HepG2 (cell line): ENCODE results near the gene RRP8. TPM values are rescaled to one million over a fixed set of nuclear protein-coding genes. Genes with fewer than 3 reads are reported as not detected.

Source experiments
- ATAC-seq: fragments of 200-7000 bp; cut with Tn5 transposase; 3 replicates; pipeline ENCODE4 v1.9.1; 2020; ENCODE audit warnings: mild to moderate bottlenecking, moderate library complexity
- BruUV-seq: library from RNA; stranded (reverse); fragments of 400-500 nt; replicated peaks from 2 replicates; lab custom pipeline; 2021; lab: Mats Ljungman, UMichigan
- CTCF ChIA-PET: fragments of 300-600 bp; formaldehyde crosslinking; extraction: SDS; loops from one replicate; lab custom pipeline; 2021; ENCODE audit warnings: low total read pairs, inconsistent platforms, low intra/inter-chr PET ratio; lab: Yijun Ruan, JAX
- POLR2A ChIA-PET: fragments of 350-600 bp; sonication (Branson Sonifier 250); formaldehyde crosslinking; loops from one replicate; lab custom pipeline; 2020; ENCODE audit warnings: antibody characterized with exemption, inconsistent platforms; lab: Yijun Ruan, JAX
- DNase-seq: peaks from one replicate; pipeline ENCODE4 v3.0.0-alpha.2; 2015; ENCODE audit warnings: low spot score
- FAIRE-seq: peaks from 3 replicates; lab custom pipeline; 2011; peaks lifted over from hg19 to GRCh38; lab: Jason Lieb, UNC
- H2AFZ ChIP-seq: one replicate; pipeline ENCODE4 v1.6.1; 2011; ENCODE audit warnings: low read length, inconsistent platforms
- H3K27ac ChIP-seq: fragments of 300-600 bp; 3 replicates; pipeline ENCODE4 v1.8.0; 2011; ENCODE audit warnings: mixed run types, mild to moderate bottlenecking, mixed read lengths, low read length, inconsistent platforms; ENCODE audit not compliant: insufficient read depth; ENCODE audit errors: extremely low read length
- H3K27me3 ChIP-seq, 2 experiments: fragments of 200-600 bp in 1 of 2; 2 replicates in 1 of 2; 3 replicates in 1 of 2; pipeline versions ENCODE4 v1.6.0 to v1.8.0; 2011; ENCODE audit warnings: low read length in 2 of 2, mild to moderate bottlenecking in 2 of 2, moderate library complexity in 2 of 2, inconsistent platforms in 1 of 2; ENCODE audit not compliant: insufficient read depth in 2 of 2, control insufficient read depth in 1 of 2
- H3K36me3 ChIP-seq, 2 experiments: fragments of 200-600 bp in 1 of 2; replicated peaks in 1 of 2; 2 replicates in 1 of 2; 3 replicates in 1 of 2; pipeline versions ENCODE4 v1.5.1 to v1.8.0; 2011; ENCODE audit warnings: low read length in 2 of 2, inconsistent platforms in 1 of 2; ENCODE audit not compliant: insufficient read depth in 2 of 2, control insufficient read depth in 1 of 2
- H3K4me1 ChIP-seq: 2 replicates; pipeline ENCODE4 v1.5.1; 2012; ENCODE audit warnings: low read length, inconsistent platforms; ENCODE audit not compliant: insufficient read depth
- H3K4me2 ChIP-seq: 2 replicates; pipeline ENCODE4 v1.6.0; 2011; ENCODE audit warnings: low read depth, low read length, inconsistent platforms
- H3K4me3 ChIP-seq, 3 experiments: fragments of 200-600 bp in 1 of 3; sonication (generic), shearing (Covaris generic) in 1 of 3; replicated peaks in 1 of 3; 2 replicates each; pipeline ENCODE4 v1.5.1; 2011 to 2016; ENCODE audit warnings: low read length in 3 of 3, inconsistent platforms in 2 of 3, low read depth in 2 of 3, mild to moderate bottlenecking in 2 of 3, control low read depth in 1 of 3, mixed read lengths in 1 of 3; ENCODE audit not compliant: insufficient read depth in 1 of 3
- H3K79me2 ChIP-seq: one replicate; pipeline ENCODE4 v1.6.1; 2011; ENCODE audit warnings: low read length, inconsistent platforms; ENCODE audit not compliant: insufficient read depth
- H3K9ac ChIP-seq: 2 replicates; pipeline ENCODE4 v1.6.0; 2011; ENCODE audit warnings: mild to moderate bottlenecking, low read depth, low read length, inconsistent platforms; ENCODE audit not compliant: insufficient read depth
- H3K9me3 ChIP-seq: 2 replicates; pipeline ENCODE4 v1.5.1; 2012; ENCODE audit warnings: mild to moderate bottlenecking, low read length
- H4K20me1 ChIP-seq: 2 replicates; pipeline ENCODE4 v1.6.0; 2011; ENCODE audit warnings: inconsistent platforms, mild to moderate bottlenecking, low read length, moderate library complexity; ENCODE audit not compliant: insufficient read depth
- ATF7 ChIP-seq, 2 experiments: fragments of 450-650 bp in 1 of 2; sonication (generic) in 1 of 2; formaldehyde crosslinking in 1 of 2; IDR thresholded peaks; 2 replicates each; pipeline versions ENCODE4 v1.4.0 to v1.6.1; 2016 to 2020; ENCODE audit warnings: antibody characterized with exemption in 1 of 2, mild to moderate bottlenecking in 1 of 2, missing genetic modification reagents in 1 of 2
- CBX5 ChIP-seq: sonication (generic); formaldehyde crosslinking; IDR thresholded peaks from 2 replicates; pipeline ENCODE4 v1.4.0; 2020; ENCODE audit warnings: missing genetic modification reagents, borderline replicate concordance
- CC2D1A ChIP-seq: sonication (generic); formaldehyde crosslinking; IDR thresholded peaks from 2 replicates; pipeline ENCODE4 v1.8.1; 2023; ENCODE audit warnings: mild to moderate bottlenecking, missing genetic modification reagents
- HDAC1 ChIP-seq: sonication (generic); formaldehyde crosslinking; IDR thresholded peaks from 2 replicates; pipeline ENCODE4 v1.5.1; 2020; ENCODE audit warnings: mild to moderate bottlenecking, missing genetic modification reagents
- KAT7 ChIP-seq: IDR thresholded peaks from 2 replicates; pipeline ENCODE4 v1.6.1; 2018; ENCODE audit warnings: borderline replicate concordance, missing compliant biosample characterization
- MIXL1 ChIP-seq: IDR thresholded peaks from 2 replicates; pipeline ENCODE4 v1.6.1; 2016
- NFKB2 ChIP-seq: sonication (generic); formaldehyde crosslinking; IDR thresholded peaks from 2 replicates; pipeline ENCODE4 v1.4.0; 2020; ENCODE audit warnings: missing genetic modification reagents, borderline replicate concordance
- NKX3-1 ChIP-seq: sonication (generic); formaldehyde crosslinking; IDR thresholded peaks from 2 replicates; pipeline ENCODE4 v1.5.0; 2020; ENCODE audit warnings: missing genetic modification reagents
- SOX5 ChIP-seq: IDR thresholded peaks from 2 replicates; pipeline ENCODE4 v1.6.1; 2016; ENCODE audit warnings: borderline replicate concordance
- ZNF879 ChIP-seq: sonication (generic); formaldehyde crosslinking; IDR thresholded peaks from 2 replicates; pipeline ENCODE4 v1.8.1; 2023; ENCODE audit warnings: missing genetic modification reagents
- WGBS: methylation state at CpG from one replicate; pipeline ENCODE4 v1.1.6; 2017; ENCODE audit warnings: low lambda C conversion rate; 5-methylcytosine and 5-hydroxymethylcytosine counted together
- in situ Hi-C: cut with HindIII; loops from 2 replicates; pipeline ENCODE4 v1.10.0; 2017; ENCODE audit warnings: low pct_unique_long_range_greater_than_20kb; ENCODE audit not compliant: extremely low pct_ligation_motif_present
- intact Hi-C: fragments of 100-400 bp; cut with micrococcal nuclease; formaldehyde crosslinking; loops from one replicate; pipeline ENCODE4 v1.10.0; 2022; ENCODE audit not compliant: unreplicated experiment
- polyA plus RNA-seq, 8 experiments: library from polyadenylated mRNA; depleted of rRNA in 3 of 8; stranded (reverse) in 7 of 8; unstranded in 1 of 8; fragments of >200 nt; fragmentation: Illumina TruSeq in 4 of 8; extraction: Trizol in 4 of 8; gene quantifications; 2 replicates each; pipeline versions ENCODE4 v1.2.1 to v1.2.3, GENCODE V29; 2011 to 2016; ENCODE audit warnings: low read depth in 4 of 8, missing spikeins in 1 of 8, mixed read lengths in 1 of 8; ENCODE audit not compliant: insufficient read depth in 1 of 8
- total RNA-seq, 5 experiments: library from RNA; depleted of rRNA; stranded (reverse); fragments of >200 nt; fragmentation: Illumina TruSeq; extraction: Trizol; gene quantifications; 2 replicates each; pipeline ENCODE4 v1.2.3, GENCODE V29; 2016; ENCODE audit warnings: low read depth in 1 of 5
- TF ChIP-seq, protein P1 (sequence below): sonication (generic); IDR thresholded peaks from 2 replicates; pipeline ENCODE4 v1.6.1; 2016; ENCODE audit warnings: low read depth, borderline replicate concordance
- TF ChIP-seq, protein P2 (sequence below): sonication (generic); formaldehyde crosslinking; IDR thresholded peaks from 2 replicates; pipeline ENCODE4 v1.5.0; 2020; ENCODE audit warnings: missing genetic modification reagents, mild to moderate bottlenecking, borderline replicate concordance
- TF ChIP-seq, protein P3 (sequence below), 2 experiments: sonication (generic) in 1 of 2; formaldehyde crosslinking in 1 of 2; IDR thresholded peaks; 2 replicates each; pipeline versions ENCODE4 v1.4.0 to v1.6.1; 2016 to 2020; ENCODE audit warnings: borderline replicate concordance in 1 of 2, low read depth in 1 of 2, mild to moderate bottlenecking in 1 of 2, missing genetic modification reagents in 1 of 2

Gene RRP8
- total and polyA plus RNA-seq, 2 of the 13 experiments (the other 11 are each of a cell fraction or from before 2014, with no cell fraction given): 7.2 to 21.6 TPM

DNA sequence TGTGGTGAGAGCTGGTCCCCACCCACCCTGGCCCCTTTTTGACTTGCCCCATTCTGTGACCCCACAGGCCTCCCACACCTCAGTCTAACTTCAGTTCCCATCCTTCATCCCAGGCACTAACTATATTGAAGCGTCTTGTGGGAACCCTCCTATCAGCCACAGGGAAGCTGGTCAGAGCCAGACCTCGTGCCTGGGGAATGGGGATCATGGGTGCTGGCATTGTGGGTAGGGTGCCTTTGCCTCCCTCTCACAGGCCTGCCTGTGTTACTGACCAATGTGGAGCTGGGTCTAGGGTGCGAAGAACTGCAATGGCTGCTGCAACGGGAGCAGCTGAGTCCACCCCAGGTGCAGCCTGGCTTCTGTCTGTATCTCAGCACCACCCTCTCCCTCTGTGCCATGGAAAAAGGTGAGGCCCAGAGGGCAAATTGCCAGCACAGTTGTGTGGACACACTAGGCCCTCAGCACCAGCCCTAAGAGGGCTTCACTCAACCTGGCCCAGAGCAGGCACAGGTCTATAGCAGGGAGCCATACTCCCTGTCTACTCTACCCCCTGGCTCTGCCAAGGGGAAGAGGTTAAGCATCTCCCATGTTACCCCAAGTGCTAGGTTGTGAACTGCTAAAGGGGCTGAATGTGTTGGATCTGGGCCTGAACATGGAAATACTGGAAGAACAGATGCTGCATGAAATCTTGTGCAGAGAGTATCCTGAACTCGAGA, 37.3 kb downstream of the RRP8 start:
- Histone ChIP-seq H3K9ac (no peak overlapping the region), H3K79me2 (no peaks in the 10 kb centered on the region), H3K36me3 (no peaks in the 10 kb centered on the region), H2AFZ (no peak overlapping the region), H4K20me1 (no peaks in the 10 kb centered on the region), H3K4me2 (no peak overlapping the region), H3K9me3 (no peaks in the 10 kb centered on the region), H3K27me3 (no peaks in the 10 kb centered on the region), H3K4me1 (no peaks in the 10 kb centered on the region), H3K4me3 (no peak overlapping the region), H3K27ac (no peak overlapping the region)
- FAIRE-seq: no peak
- DNase-seq: no peak
- no TSS peak for BruUV-seq
- 97% methylated on average over 5 of the region's 5 CpGs for WGBS
- TF ChIP-seq SOX5 (no peak), NKX3-1 (CRISPR knock-in tag) (no peak), CBX5 (CRISPR knock-in tag) (no peak)
- intact Hi-C loops (no loop called here), in situ Hi-C loops (no loop called here)
- POLR2A ChIA-PET: no interaction called here
- ATAC-seq: no peak
- CTCF ChIA-PET: no interaction called here

DNA sequence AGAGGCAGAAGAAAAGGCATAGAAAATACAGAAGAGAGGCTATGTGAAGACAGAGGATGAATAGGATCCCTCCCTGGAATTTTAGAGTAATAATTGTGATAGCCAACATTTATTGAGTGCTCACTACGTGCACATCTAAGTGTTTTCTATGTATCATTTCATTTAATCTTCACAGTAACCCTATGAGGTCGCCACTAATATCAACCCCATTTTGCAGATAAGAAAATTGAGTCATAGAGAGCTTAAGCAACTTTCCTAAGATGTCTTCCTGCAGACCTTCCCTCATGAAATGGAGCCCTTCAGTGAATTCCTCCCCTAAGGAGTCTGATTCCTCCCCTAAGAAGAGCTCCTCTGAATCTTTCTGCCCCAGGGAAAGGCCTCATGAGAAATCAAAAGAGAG, 38.1 kb downstream of the RRP8 start:
- POLR2A ChIA-PET: no interaction called here
- in situ Hi-C loops: no loop called here
- Histone ChIP-seq H2AFZ (no peak overlapping the region), H3K79me2 (no peaks in the 10 kb centered on the region), H4K20me1 (no peaks in the 10 kb centered on the region), H3K9me3 (no peaks in the 10 kb centered on the region), H3K27ac (no peak overlapping the region), H3K9ac (no peak overlapping the region), H3K4me1 (no peaks in the 10 kb centered on the region), H3K27me3 (no peaks in the 10 kb centered on the region), H3K4me3 (no peak overlapping the region), H3K36me3 (no peaks in the 10 kb centered on the region), H3K4me2 (no peak overlapping the region)
- no TSS peak for BruUV-seq
- FAIRE-seq (no peak), DNase-seq (no peak), ATAC-seq (no peak)
- intact Hi-C loops: no loop called here
- CTCF ChIA-PET: no interaction called here
- 32% methylated on average over 2 of the region's 2 CpGs for WGBS
- TF ChIP-seq KAT7 (CRISPR knock-in tag) (no peak), NFKB2 (CRISPR knock-in tag) (no peak), ATF7 (IDR thresholded peaks at IDR 0.05) (no peak), ATF7 (CRISPR knock-in tag; IDR thresholded peaks at IDR 0.05) (no peak), CC2D1A (no peak), MIXL1 (CRISPR knock-in tag) (no peak), HDAC1 (CRISPR knock-in tag) (no peak), ZNF879 (CRISPR knock-in tag) (no peak)
- TF ChIP-seq, protein P1, sequence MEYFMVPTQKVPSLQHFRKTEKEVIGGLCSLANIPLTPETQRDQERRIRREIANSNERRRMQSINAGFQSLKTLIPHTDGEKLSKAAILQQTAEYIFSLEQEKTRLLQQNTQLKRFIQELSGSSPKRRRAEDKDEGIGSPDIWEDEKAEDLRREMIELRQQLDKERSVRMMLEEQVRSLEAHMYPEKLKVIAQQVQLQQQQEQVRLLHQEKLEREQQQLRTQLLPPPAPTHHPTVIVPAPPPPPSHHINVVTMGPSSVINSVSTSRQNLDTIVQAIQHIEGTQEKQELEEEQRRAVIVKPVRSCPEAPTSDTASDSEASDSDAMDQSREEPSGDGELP: no peak
- TF ChIP-seq, protein P2, sequence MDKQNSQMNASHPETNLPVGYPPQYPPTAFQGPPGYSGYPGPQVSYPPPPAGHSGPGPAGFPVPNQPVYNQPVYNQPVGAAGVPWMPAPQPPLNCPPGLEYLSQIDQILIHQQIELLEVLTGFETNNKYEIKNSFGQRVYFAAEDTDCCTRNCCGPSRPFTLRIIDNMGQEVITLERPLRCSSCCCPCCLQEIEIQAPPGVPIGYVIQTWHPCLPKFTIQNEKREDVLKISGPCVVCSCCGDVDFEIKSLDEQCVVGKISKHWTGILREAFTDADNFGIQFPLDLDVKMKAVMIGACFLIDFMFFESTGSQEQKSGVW: no peak
- TF ChIP-seq, protein P3, sequence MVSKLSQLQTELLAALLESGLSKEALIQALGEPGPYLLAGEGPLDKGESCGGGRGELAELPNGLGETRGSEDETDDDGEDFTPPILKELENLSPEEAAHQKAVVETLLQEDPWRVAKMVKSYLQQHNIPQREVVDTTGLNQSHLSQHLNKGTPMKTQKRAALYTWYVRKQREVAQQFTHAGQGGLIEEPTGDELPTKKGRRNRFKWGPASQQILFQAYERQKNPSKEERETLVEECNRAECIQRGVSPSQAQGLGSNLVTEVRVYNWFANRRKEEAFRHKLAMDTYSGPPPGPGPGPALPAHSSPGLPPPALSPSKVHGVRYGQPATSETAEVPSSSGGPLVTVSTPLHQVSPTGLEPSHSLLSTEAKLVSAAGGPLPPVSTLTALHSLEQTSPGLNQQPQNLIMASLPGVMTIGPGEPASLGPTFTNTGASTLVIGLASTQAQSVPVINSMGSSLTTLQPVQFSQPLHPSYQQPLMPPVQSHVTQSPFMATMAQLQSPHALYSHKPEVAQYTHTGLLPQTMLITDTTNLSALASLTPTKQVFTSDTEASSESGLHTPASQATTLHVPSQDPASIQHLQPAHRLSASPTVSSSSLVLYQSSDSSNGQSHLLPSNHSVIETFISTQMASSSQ (IDR thresholded peaks at IDR 0.05; ENCODE audit: low read depth): no peak
- TF ChIP-seq, protein P3 (CRISPR knock-in tag; IDR thresholded peaks at IDR 0.05; ENCODE audit: borderline replicate concordance): no peak
